GM23338 (cell line): Measurements from ENCODE around the gene SLC9A3.

ENCODE experiments used
- CREB1 ChIP-seq: fragments of 250-450 bp; sonication (Bioruptor Pico); IDR thresholded peaks from 2 replicates; pipeline ENCODE4 v1.5.0; 2020; ENCODE audit warnings: low read depth, mild to moderate bottlenecking, moderate library complexity
- CTCF ChIP-seq, 2 experiments: fragments of 200-600 bp in 1 of 2; sonication (generic) in 1 of 2; conservative IDR thresholded peaks; 2 replicates each; pipeline versions ENCODE4 v1.5.1 to v1.6.1; 2016 to 2017; ENCODE audit warnings: antibody characterized with exemption in 2 of 2, low read depth in 2 of 2, mild to moderate bottlenecking in 2 of 2, moderate library complexity in 1 of 2
- ETS1 ChIP-seq: IDR thresholded peaks from 2 replicates; pipeline ENCODE4 v1.6.1; 2016; ENCODE audit warnings: antibody characterized with exemption
- EZH2 ChIP-seq: fragments of 200-600 bp; sonication (generic); IDR thresholded peaks from one replicate; pipeline ENCODE4 v1.8.0; 2017; ENCODE audit warnings: antibody characterized with exemption, mild to moderate bottlenecking, low read depth; ENCODE audit not compliant: unreplicated experiment
- EZH2phosphoT487 ChIP-seq: fragments of 200-600 bp; sonication (generic); IDR thresholded peaks from one replicate; pipeline ENCODE4 v1.8.1; 2018; ENCODE audit warnings: antibody characterized with exemption; ENCODE audit not compliant: unreplicated experiment
- JUNB ChIP-seq: IDR thresholded peaks from one replicate; pipeline ENCODE4 v1.6.1; 2016; ENCODE audit warnings: antibody characterized with exemption; ENCODE audit not compliant: unreplicated experiment
- POLR2AphosphoS5 ChIP-seq: IDR thresholded peaks from 2 replicates; pipeline ENCODE4 v1.6.1; 2016; ENCODE audit warnings: antibody characterized with exemption, low read depth
- REST ChIP-seq: IDR thresholded peaks from one replicate; pipeline ENCODE4 v1.6.1; 2018; ENCODE audit warnings: antibody characterized with exemption; ENCODE audit not compliant: unreplicated experiment
- STAT1 ChIP-seq: IDR thresholded peaks from one replicate; pipeline ENCODE4 v1.6.1; 2016; ENCODE audit warnings: antibody characterized with exemption; ENCODE audit not compliant: unreplicated experiment
- ZNF114 ChIP-seq: fragments of 250-450 bp; sonication (Bioruptor Pico); IDR thresholded peaks from 2 replicates; pipeline ENCODE4 v1.5.0; 2020; ENCODE audit warnings: mild to moderate bottlenecking, moderate library complexity
- ZNF331 ChIP-seq: fragments of 250-450 bp; sonication (Bioruptor Pico); IDR thresholded peaks from 2 replicates; pipeline ENCODE4 v1.5.0; 2020; ENCODE audit warnings: low read depth, mild to moderate bottlenecking, moderate library complexity
- ZNF462 ChIP-seq: fragments of 250-450 bp; sonication (Bioruptor Pico); IDR thresholded peaks from 2 replicates; pipeline ENCODE4 v1.5.0; 2020; ENCODE audit warnings: mild to moderate bottlenecking, moderate library complexity

GRCh38 chr5:543755-544674 is 19.8 kb upstream of the SLC9A3 start:
- no peak for TF ChIP-seq EZH2
- no peak for TF ChIP-seq CTCF (conservative IDR thresholded peaks at IDR 0.05; ENCODE audit: low read depth in 2 of 2)
- no peak for TF ChIP-seq POLR2AphosphoS5
- TF ChIP-seq CREB1 = no peak
- TF ChIP-seq ZNF331 (CRISPR knock-in tag) = no peak
- TF ChIP-seq ETS1 = no peak
- TF ChIP-seq EZH2phosphoT487 = no peak
- no peak for TF ChIP-seq JUNB
- no peak for TF ChIP-seq STAT1
- no peak for TF ChIP-seq REST
- no peak for TF ChIP-seq ZNF114 (CRISPR knock-in tag)
- TF ChIP-seq ZNF462 (CRISPR knock-in tag) = no peak
